Bronchial epithelial cell (primary cell): ENCODE measurements around the gene PHACTR1. TPM values are rescaled to one million over a fixed set of nuclear protein-coding genes. Genes with fewer than 3 reads are reported as not detected.
"Not testable (repeated sequence)": the region's sequence is repeated elsewhere in the genome, so short reads cannot be mapped to it uniquely, and the experiment has no call there.

Source experiments
- DNase-seq: peaks from one replicate; pipeline ENCODE4 v3.0.0-alpha.2; 2010; ENCODE audit warnings: low read depth
- FAIRE-seq: peaks from 2 replicates; lab custom pipeline; 2011; peaks lifted over from hg19 to GRCh38; lab: Jason Lieb, UNC
- H3K27me3 ChIP-seq: 2 replicates; pipeline ENCODE4 v1.5.1; 2011; ENCODE audit warnings: low read length; ENCODE audit not compliant: control insufficient read depth, insufficient read depth
- H3K36me3 ChIP-seq: 2 replicates; pipeline ENCODE4 v1.5.1; 2011; ENCODE audit warnings: low read length; ENCODE audit not compliant: control insufficient read depth, insufficient read depth
- H3K4me3 ChIP-seq: 2 replicates; pipeline ENCODE4 v1.5.1; 2011; ENCODE audit warnings: mild to moderate bottlenecking, low read depth, low read length, control low read depth
- total RNA-seq: library from RNA; depleted of rRNA; stranded (reverse); fragments of >200 nt; gene quantifications from 2 replicates; pipeline ENCODE4 v1.2.1, GENCODE V29; 2014
- TF ChIP-seq, protein P1 (sequence below): IDR thresholded peaks from 2 replicates; pipeline ENCODE4 v1.5.1; 2011; ENCODE audit warnings: mild to moderate bottlenecking, moderate library complexity, low read length, control low read depth, inconsistent platforms; ENCODE audit not compliant: insufficient read depth, severe bottlenecking

PHACTR1 gene
- total RNA-seq, 1 donor from 2014 or later, result under 0.01 TPM

DNA sequence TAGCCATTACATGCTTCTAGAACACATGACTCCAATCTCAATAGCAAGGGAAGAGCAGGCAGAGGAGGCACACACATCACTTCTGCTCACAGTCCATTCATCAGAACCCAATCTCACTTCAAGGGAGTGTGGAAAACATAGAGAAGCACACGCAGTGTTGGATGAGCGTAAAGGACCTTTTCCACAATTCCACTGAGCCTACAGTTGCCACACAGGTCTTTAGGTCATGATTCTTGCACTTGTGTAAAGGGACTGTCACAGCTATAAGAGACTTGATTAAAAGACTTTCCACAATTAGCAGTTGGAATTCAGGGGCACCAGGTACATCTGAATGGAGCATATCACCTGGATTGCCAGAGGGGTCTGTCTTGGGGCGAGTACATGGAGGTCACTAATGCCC is 525.6 kb downstream of the PHACTR1 start:
- FAIRE-seq (peak; percentile 40), DNase-seq (no peak)
- no peak overlapping the region for H3K4me3 ChIP-seq
- H3K36me3 ChIP-seq, result no peaks in the 10 kb centered on the region
- TF ChIP-seq, protein P1, sequence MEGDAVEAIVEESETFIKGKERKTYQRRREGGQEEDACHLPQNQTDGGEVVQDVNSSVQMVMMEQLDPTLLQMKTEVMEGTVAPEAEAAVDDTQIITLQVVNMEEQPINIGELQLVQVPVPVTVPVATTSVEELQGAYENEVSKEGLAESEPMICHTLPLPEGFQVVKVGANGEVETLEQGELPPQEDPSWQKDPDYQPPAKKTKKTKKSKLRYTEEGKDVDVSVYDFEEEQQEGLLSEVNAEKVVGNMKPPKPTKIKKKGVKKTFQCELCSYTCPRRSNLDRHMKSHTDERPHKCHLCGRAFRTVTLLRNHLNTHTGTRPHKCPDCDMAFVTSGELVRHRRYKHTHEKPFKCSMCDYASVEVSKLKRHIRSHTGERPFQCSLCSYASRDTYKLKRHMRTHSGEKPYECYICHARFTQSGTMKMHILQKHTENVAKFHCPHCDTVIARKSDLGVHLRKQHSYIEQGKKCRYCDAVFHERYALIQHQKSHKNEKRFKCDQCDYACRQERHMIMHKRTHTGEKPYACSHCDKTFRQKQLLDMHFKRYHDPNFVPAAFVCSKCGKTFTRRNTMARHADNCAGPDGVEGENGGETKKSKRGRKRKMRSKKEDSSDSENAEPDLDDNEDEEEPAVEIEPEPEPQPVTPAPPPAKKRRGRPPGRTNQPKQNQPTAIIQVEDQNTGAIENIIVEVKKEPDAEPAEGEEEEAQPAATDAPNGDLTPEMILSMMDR, result no peak
- no peaks in the 10 kb centered on the region for H3K27me3 ChIP-seq

GRCh38 chr6:13242590-13242989 is 526.0 kb downstream of the PHACTR1 start:
- H3K27me3 ChIP-seq, result no peaks in the 10 kb centered on the region
- TF ChIP-seq, protein P1, result no peak
- no peak for DNase-seq
- H3K36me3 ChIP-seq, result no peaks in the 10 kb centered on the region
- no peak overlapping the region for H3K4me3 ChIP-seq
- FAIRE-seq, result no peak

- FAIRE-seq (no peak), DNase-seq (no peak)
- Histone ChIP-seq H3K4me3 (no peak overlapping the region), H3K27me3 (no peaks in the 10 kb centered on the region), H3K36me3 (no peaks in the 10 kb centered on the region)
- TF ChIP-seq, protein P1, result no peak
These were observed 526.5 kb downstream of the PHACTR1 start for GRCh38 chr6:13243033-13243432.

DNA sequence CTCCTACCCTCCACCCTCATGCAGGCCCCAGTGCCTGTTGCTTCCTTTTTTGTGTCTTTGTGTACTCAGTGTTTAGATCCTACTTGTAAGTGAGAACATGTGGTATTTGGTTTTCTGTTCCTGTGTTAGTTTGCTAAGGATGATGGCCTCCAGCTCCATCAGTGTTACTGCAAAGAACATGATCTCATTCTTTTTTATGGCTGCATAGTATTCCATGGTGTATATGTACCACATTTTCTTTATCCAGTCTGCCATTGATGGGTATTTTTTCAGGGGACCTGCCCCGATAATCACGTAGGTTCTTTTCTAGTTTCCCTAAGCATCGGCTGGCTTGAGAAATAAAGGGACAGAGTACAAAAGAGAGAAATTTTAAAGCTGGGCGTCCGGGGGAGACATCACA is 527.2 kb downstream of the PHACTR1 start:
- H3K4me3 ChIP-seq, FAIRE-seq, DNase-seq, H3K36me3 ChIP-seq, H3K27me3 ChIP-seq: not testable (repeated sequence)

GRCh38 chr6:13247627-13248026 is 531.1 kb downstream of the PHACTR1 start:
- no peak for FAIRE-seq
- TF ChIP-seq, protein P1, result no peak
- Histone ChIP-seq H3K27me3 (no peaks in the 10 kb centered on the region), H3K4me3 (no peak overlapping the region), H3K36me3 (no peaks in the 10 kb centered on the region)
- DNase-seq, result no peak

- peak; percentile 90 for DNase-seq
- no peaks in the 10 kb centered on the region for H3K36me3 ChIP-seq
- H3K27me3 ChIP-seq, result no peaks in the 10 kb centered on the region
- FAIRE-seq, result no peak
- TF ChIP-seq, protein P1, result no peak
- H3K4me3 ChIP-seq, result no peak overlapping the region
These were observed 531.5 kb downstream of the PHACTR1 start for GRCh38 chr6:13248053-13248452.
